ENCODE measurements around the gene TMEM271.

DNA sequence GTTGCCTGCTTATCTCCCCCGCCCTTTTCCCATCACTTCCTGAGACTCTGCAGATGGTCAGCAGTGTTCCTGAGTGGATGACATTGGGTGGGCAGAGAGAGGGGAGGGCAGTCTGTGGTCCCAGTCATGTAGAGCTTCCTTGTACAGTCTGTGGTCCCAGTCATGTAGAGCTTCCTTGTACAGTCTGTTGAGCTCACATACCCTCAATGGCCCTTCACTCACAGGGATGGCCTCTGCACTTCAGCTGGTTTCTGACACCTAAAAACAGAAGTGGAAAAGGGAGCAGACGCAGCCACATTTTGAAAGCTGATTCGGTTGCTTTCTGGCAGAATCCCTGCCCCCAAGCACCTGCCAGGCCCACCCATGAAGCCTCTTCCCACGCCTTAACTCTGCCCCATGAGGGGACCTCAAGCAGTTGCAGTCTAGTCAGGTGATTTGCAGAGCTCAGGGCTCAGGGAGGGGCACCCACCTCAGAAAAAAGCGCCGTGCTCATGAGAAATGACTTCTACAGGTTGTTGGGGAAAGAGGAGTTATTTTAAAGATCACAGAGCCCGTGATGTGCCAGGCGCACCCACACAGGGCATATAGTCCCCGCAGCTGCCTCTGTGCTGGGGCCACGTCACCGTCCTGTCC lies 3.6 kb upstream of the TMEM271 start:
- TF ChIP-seq, protein P1, sequence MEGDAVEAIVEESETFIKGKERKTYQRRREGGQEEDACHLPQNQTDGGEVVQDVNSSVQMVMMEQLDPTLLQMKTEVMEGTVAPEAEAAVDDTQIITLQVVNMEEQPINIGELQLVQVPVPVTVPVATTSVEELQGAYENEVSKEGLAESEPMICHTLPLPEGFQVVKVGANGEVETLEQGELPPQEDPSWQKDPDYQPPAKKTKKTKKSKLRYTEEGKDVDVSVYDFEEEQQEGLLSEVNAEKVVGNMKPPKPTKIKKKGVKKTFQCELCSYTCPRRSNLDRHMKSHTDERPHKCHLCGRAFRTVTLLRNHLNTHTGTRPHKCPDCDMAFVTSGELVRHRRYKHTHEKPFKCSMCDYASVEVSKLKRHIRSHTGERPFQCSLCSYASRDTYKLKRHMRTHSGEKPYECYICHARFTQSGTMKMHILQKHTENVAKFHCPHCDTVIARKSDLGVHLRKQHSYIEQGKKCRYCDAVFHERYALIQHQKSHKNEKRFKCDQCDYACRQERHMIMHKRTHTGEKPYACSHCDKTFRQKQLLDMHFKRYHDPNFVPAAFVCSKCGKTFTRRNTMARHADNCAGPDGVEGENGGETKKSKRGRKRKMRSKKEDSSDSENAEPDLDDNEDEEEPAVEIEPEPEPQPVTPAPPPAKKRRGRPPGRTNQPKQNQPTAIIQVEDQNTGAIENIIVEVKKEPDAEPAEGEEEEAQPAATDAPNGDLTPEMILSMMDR (IDR thresholded peaks at IDR 0.05; ENCODE audit: extremely low read depth in 1 of 2, insufficient read depth in 1 of 2, low read depth in 1 of 2, low read length in 2 of 2) = no peak
- TF ChIP-seq POLR2A (IDR thresholded peaks at IDR 0.05; ENCODE audit: low read depth, low read length) (no peak), EZH2 (IDR thresholded peaks at IDR 0.05; ENCODE audit: borderline replicate concordance, low read depth, low read length, severe bottlenecking) (no peak)

All from endothelial cell of umbilical vein (primary cell).